K562 (cell line): Measurements from ENCODE around the gene GPX5. TPM values are rescaled to one million over a fixed set of nuclear protein-coding genes. Genes with fewer than 3 reads are reported as not detected.
"Not testable (repeated sequence)": the region's sequence is repeated elsewhere in the genome, so short reads cannot be mapped to it uniquely, and the experiment has no call there.

Experiments used
- ATAC-seq: fragments of 200-7000 bp; cut with Tn5 transposase; 3 replicates; pipeline ENCODE4 v1.9.1; 2020; ENCODE audit warnings: moderate library complexity
- BruUV-seq: library from RNA; stranded (reverse); fragments of 400-500 nt; replicated peaks from 2 replicates; lab custom pipeline; 2021; lab: Mats Ljungman, UMichigan
- CTCF ChIA-PET: fragments of 300-600 bp; formaldehyde crosslinking; extraction: SDS; loops from one replicate; lab custom pipeline; 2021; ENCODE audit warnings: low intra/inter-chr PET ratio; lab: Yijun Ruan, JAX
- POLR2A ChIA-PET: fragments of 300-600, 350-650 bp; sonication (Branson Sonifier 250); formaldehyde crosslinking; extraction: SDS; loops from one replicate; lab custom pipeline; 2021; ENCODE audit warnings: antibody characterized with exemption, inconsistent platforms; lab: Yijun Ruan, JAX
- DNase-seq, 4 experiments: peaks; one replicate each; pipeline versions ENCODE4 v3.0.0 to v3.0.0-alpha.2; 2011 to 2018; ENCODE audit warnings: low spot score in 3 of 4, mixed read lengths in 3 of 4; ENCODE audit errors: extremely low read depth in 1 of 4
- FAIRE-seq: peaks from 2 replicates; lab custom pipeline; 2011; peaks lifted over from hg19 to GRCh38; lab: Jason Lieb, UNC
- H2AFZ ChIP-seq: 2 replicates; pipeline ENCODE4 v1.6.0; 2011; ENCODE audit warnings: low read depth, low read length, control low read depth, inconsistent platforms
- H3K27ac ChIP-seq: fragments of 200-600 bp; 3 replicates; pipeline ENCODE4 v1.8.0; 2011; ENCODE audit warnings: low read depth, mild to moderate bottlenecking, control low read depth, inconsistent platforms, low read length, moderate library complexity, mixed read lengths; ENCODE audit errors: extremely low read depth
- H3K27me3 ChIP-seq, 2 experiments: fragments of 300-600 bp in 1 of 2; 2 replicates in 1 of 2; 3 replicates in 1 of 2; pipeline versions ENCODE4 v1.6.0 to v1.8.0; 2011; ENCODE audit warnings: inconsistent platforms in 2 of 2, low read length in 2 of 2, mild to moderate bottlenecking in 1 of 2, mixed read lengths in 1 of 2, moderate library complexity in 1 of 2; ENCODE audit not compliant: control insufficient read depth in 2 of 2, insufficient read depth in 2 of 2
- H3K36me3 ChIP-seq: fragments of 300-600 bp; 3 replicates; pipeline ENCODE4 v1.8.0; 2011; ENCODE audit warnings: mild to moderate bottlenecking, low read length, inconsistent platforms; ENCODE audit not compliant: control insufficient read depth, insufficient read depth
- H3K4me1 ChIP-seq, 2 experiments: fragments of 200-600 bp in 1 of 2; replicated peaks in 1 of 2; 2 replicates in 1 of 2; 3 replicates in 1 of 2; pipeline versions ENCODE4 v1.5.1 to v1.8.0; 2011; ENCODE audit warnings: inconsistent platforms in 2 of 2, low read length in 2 of 2, mild to moderate bottlenecking in 1 of 2, mixed read lengths in 1 of 2, moderate library complexity in 1 of 2; ENCODE audit not compliant: control insufficient read depth in 2 of 2, insufficient read depth in 2 of 2
- H3K4me2 ChIP-seq: 2 replicates; pipeline ENCODE4 v1.6.1; 2011; ENCODE audit warnings: low read length, control low read depth, inconsistent platforms, mixed read lengths; ENCODE audit not compliant: insufficient read depth
- H3K4me3 ChIP-seq: fragments of 200-600 bp; sonication (generic), shearing (Covaris generic); 2 replicates; pipeline ENCODE4 v1.5.1; 2016; ENCODE audit warnings: control low read depth, inconsistent platforms
- H3K79me2 ChIP-seq: fragments of 200-600 bp; 3 replicates; pipeline ENCODE4 v1.8.0; 2011; ENCODE audit warnings: low read length, inconsistent platforms; ENCODE audit not compliant: control insufficient read depth, insufficient read depth
- H3K9ac ChIP-seq, 2 experiments: 2 replicates each; pipeline versions ENCODE4 v1.6.0 to v1.6.1; 2011; ENCODE audit warnings: low read depth in 2 of 2, low read length in 2 of 2, control low read depth in 1 of 2, inconsistent platforms in 1 of 2, mild to moderate bottlenecking in 1 of 2, mixed read lengths in 1 of 2; ENCODE audit not compliant: insufficient read depth in 1 of 2
- H3K9me1 ChIP-seq: one replicate; pipeline ENCODE4 v1.6.0; 2011; ENCODE audit warnings: inconsistent platforms, mild to moderate bottlenecking, low read length, moderate library complexity; ENCODE audit not compliant: control insufficient read depth, insufficient read depth
- H3K9me3 ChIP-seq: replicated peaks from 2 replicates; pipeline ENCODE4 v1.5.1; 2011; ENCODE audit warnings: low read depth, low read length, inconsistent platforms; ENCODE audit not compliant: control insufficient read depth, insufficient read depth
- H4K20me1 ChIP-seq: replicated peaks from 2 replicates; pipeline ENCODE4 v1.6.1; 2011; ENCODE audit warnings: low read length, inconsistent platforms, mixed read lengths; ENCODE audit not compliant: control insufficient read depth, insufficient read depth
- DMBX1 ChIP-seq: fragments of 250-450 bp; sonication (Bioruptor Pico); IDR thresholded peaks from 2 replicates; pipeline ENCODE4 v1.8.0; 2022; ENCODE audit warnings: inconsistent platforms, mild to moderate bottlenecking, moderate library complexity, borderline replicate concordance
- KLF6 ChIP-seq: fragments of 250-450 bp; sonication (Bioruptor Pico); IDR thresholded peaks from 2 replicates; pipeline ENCODE4 v1.4.0; 2020; ENCODE audit warnings: mild to moderate bottlenecking, moderate library complexity, borderline replicate concordance
- PML ChIP-seq: IDR thresholded peaks from 2 replicates; pipeline ENCODE4 v1.6.1; 2012; ENCODE audit warnings: low read length, inconsistent platforms
- RFX1 ChIP-seq: fragments of 450-650 bp; IDR thresholded peaks from 2 replicates; pipeline ENCODE4 v1.6.1; 2016; ENCODE audit warnings: mild to moderate bottlenecking, moderate library complexity
- TEAD1 ChIP-seq, 2 experiments: fragments of 450-650 bp in 1 of 2; sonication (generic) in 1 of 2; formaldehyde crosslinking; IDR thresholded peaks; 2 replicates each; pipeline versions ENCODE4 v1.4.0 to v1.8.0; 2020 to 2022; ENCODE audit warnings: mild to moderate bottlenecking in 2 of 2, missing genetic modification reagents in 1 of 2
- ZNF75A ChIP-seq: fragments of 450-650 bp; formaldehyde crosslinking; IDR thresholded peaks from 2 replicates; pipeline ENCODE4 v1.4.0; 2020; ENCODE audit warnings: mild to moderate bottlenecking
- WGBS: fragments of 100-300 bp; shearing (Covaris generic); methylation state at CpG from one replicate; pipeline ENCODE4 v1.1.6; 2016; ENCODE audit warnings: low coverage, mixed read lengths; ENCODE audit not compliant: insufficient coverage; ENCODE audit errors: missing lambda C conversion rate; 5-methylcytosine and 5-hydroxymethylcytosine counted together
- in situ Hi-C: fragments of 300-500 bp; cut with MboI; formaldehyde crosslinking; loops from 4 replicates; pipeline ENCODE4 v1.15.0; 2018; ENCODE audit warnings: inconsistent platforms, mixed read lengths
- intact Hi-C: fragments of 100-400 bp; cut with micrococcal nuclease; formaldehyde crosslinking; loops from 2 replicates; pipeline ENCODE4 v1.14.2; 2022
- polyA plus RNA-seq, 8 experiments: library from polyadenylated mRNA; depleted of rRNA in 4 of 8; stranded (reverse) in 5 of 8; unstranded in 3 of 8; fragments of >200 nt; fragmentation: Nextera tagmentation in 2 of 8; fragmentation: Illumina TruSeq in 1 of 8; extraction: Ambion mirVana in 2 of 8; extraction: Trizol in 1 of 8; gene quantifications; 2 replicates each; pipeline versions ENCODE4 v1.2.1 to v1.2.3, GENCODE V29; 2011 to 2014; ENCODE audit warnings: inconsistent platforms in 1 of 8, missing spikeins in 1 of 8
- total RNA-seq, 7 experiments: library from RNA; depleted of rRNA in 6 of 7; stranded (reverse); fragments of >200 nt in 6 of 7; fragmentation: Illumina TruSeq in 2 of 7; extraction: Trizol in 2 of 7; gene quantifications; 2 replicates each; pipeline versions ENCODE4 v1.2.1 to v1.2.3, GENCODE V29; 2011 to 2021; ENCODE audit warnings: low replicate concordance in 1 of 7
- TF ChIP-seq, protein P1 (sequence below), 3 experiments: fragments of 200-800 bp in 1 of 3; fragments of 250-450 bp in 1 of 3; fragments of 450-650 bp in 1 of 3; sonication (Bioruptor Pico) in 1 of 3; sonication (Bioruptor generic) in 1 of 3; formaldehyde crosslinking in 1 of 3; IDR thresholded peaks; 2 replicates each; pipeline versions ENCODE4 v1.6.1 to v1.8.0; 2016 to 2022; ENCODE audit warnings: mild to moderate bottlenecking in 2 of 3, missing genetic modification characterization in 2 of 3, missing compliant biosample characterization in 1 of 3, moderate library complexity in 1 of 3
- TF ChIP-seq, protein P2 (sequence below), 2 experiments: fragments of 450-650 bp in 1 of 2; sonication (generic) in 1 of 2; formaldehyde crosslinking in 1 of 2; IDR thresholded peaks; 2 replicates each; pipeline versions ENCODE4 v1.7.1 to v1.9.0; 2016 to 2022; ENCODE audit warnings: inconsistent platforms in 1 of 2, mild to moderate bottlenecking in 1 of 2, missing genetic modification reagents in 1 of 2

GPX5 gene
- total and polyA plus RNA-seq, 9 of the 15 experiments (the other 6 are each of a cell fraction or from before 2014, with no cell fraction given): 0.07 to 0.18 (median 0.15) TPM; not detected in 6

DNA sequence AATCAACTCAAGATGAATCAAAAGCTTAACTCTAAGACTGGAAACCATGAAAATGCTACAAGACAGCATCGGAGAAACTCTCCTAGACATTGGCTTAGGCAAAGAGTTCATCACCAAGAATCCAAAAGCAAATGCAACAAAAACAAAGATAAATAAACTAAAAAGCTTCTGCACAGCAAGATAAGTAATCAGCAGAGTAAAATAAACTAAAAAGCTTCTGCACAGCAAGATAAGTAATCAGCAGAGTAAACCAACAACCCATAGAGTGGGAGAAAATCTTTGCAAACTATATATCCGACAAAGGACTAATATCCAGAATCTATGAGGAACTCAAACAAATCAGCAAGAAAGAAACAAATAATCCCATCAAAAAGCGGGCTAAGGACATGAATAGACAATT is 21.3 kb downstream of the GPX5 start:
- H3K9me3 ChIP-seq, H3K79me2 ChIP-seq, H3K27ac ChIP-seq, H3K4me3 ChIP-seq, in situ Hi-C loops, H4K20me1 ChIP-seq, intact Hi-C loops, POLR2A ChIA-PET, H3K9ac ChIP-seq, H3K4me2 ChIP-seq, H3K9me1 ChIP-seq, H2AFZ ChIP-seq, BruUV-seq, H3K36me3 ChIP-seq, ATAC-seq, CTCF ChIA-PET, H3K27me3 ChIP-seq: not testable (repeated sequence)
- DNase-seq (peak in 1 of 4 experiments; percentile 49), FAIRE-seq (peak; percentile 69)
- peaks cover 16 to 27% of the 10 kb centered on the region in 2 experiments for H3K4me1 ChIP-seq
- WGBS: 4% methylated on average over 3 of the region's 3 CpGs
- TF ChIP-seq TEAD1 (CRISPR knock-in tag; IDR thresholded peaks at IDR 0.05): peak in 1 of 2 experiments; percentile 87; a peak in 2 of 4 replicates
- TF ChIP-seq ZNF75A (CRISPR knock-in tag): 0 out of 2 replicates have a peak, but pooled peaks have one; percentile 54
- TF ChIP-seq, protein P1, sequence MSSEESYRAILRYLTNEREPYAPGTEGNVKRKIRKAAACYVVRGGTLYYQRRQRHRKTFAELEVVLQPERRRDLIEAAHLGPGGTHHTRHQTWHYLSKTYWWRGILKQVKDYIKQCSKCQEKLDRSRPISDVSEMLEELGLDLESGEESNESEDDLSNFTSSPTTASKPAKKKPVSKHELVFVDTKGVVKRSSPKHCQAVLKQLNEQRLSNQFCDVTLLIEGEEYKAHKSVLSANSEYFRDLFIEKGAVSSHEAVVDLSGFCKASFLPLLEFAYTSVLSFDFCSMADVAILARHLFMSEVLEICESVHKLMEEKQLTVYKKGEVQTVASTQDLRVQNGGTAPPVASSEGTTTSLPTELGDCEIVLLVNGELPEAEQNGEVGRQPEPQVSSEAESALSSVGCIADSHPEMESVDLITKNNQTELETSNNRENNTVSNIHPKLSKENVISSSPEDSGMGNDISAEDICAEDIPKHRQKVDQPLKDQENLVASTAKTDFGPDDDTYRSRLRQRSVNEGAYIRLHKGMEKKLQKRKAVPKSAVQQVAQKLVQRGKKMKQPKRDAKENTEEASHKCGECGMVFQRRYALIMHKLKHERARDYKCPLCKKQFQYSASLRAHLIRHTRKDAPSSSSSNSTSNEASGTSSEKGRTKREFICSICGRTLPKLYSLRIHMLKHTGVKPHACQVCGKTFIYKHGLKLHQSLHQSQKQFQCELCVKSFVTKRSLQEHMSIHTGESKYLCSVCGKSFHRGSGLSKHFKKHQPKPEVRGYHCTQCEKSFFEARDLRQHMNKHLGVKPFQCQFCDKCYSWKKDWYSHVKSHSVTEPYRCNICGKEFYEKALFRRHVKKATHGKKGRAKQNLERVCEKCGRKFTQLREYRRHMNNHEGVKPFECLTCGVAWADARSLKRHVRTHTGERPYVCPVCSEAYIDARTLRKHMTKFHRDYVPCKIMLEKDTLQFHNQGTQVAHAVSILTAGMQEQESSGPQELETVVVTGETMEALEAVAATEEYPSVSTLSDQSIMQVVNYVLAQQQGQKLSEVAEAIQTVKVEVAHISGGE (CRISPR knock-in tag; IDR thresholded peaks at IDR 0.05): peak in 1 of 3 experiments; percentile 79; a peak in 2 of 6 replicates
- 0 out of 2 replicates have a peak, but pooled peaks have one; percentile 10 for TF ChIP-seq RFX1
- peak; percentile 82 for TF ChIP-seq DMBX1 (CRISPR knock-in tag)
- peak; percentile 96 for TF ChIP-seq PML
- peak; percentile 72; the same call in 1 of the 2 replicates for TF ChIP-seq KLF6 (CRISPR knock-in tag)
- TF ChIP-seq, protein P2, sequence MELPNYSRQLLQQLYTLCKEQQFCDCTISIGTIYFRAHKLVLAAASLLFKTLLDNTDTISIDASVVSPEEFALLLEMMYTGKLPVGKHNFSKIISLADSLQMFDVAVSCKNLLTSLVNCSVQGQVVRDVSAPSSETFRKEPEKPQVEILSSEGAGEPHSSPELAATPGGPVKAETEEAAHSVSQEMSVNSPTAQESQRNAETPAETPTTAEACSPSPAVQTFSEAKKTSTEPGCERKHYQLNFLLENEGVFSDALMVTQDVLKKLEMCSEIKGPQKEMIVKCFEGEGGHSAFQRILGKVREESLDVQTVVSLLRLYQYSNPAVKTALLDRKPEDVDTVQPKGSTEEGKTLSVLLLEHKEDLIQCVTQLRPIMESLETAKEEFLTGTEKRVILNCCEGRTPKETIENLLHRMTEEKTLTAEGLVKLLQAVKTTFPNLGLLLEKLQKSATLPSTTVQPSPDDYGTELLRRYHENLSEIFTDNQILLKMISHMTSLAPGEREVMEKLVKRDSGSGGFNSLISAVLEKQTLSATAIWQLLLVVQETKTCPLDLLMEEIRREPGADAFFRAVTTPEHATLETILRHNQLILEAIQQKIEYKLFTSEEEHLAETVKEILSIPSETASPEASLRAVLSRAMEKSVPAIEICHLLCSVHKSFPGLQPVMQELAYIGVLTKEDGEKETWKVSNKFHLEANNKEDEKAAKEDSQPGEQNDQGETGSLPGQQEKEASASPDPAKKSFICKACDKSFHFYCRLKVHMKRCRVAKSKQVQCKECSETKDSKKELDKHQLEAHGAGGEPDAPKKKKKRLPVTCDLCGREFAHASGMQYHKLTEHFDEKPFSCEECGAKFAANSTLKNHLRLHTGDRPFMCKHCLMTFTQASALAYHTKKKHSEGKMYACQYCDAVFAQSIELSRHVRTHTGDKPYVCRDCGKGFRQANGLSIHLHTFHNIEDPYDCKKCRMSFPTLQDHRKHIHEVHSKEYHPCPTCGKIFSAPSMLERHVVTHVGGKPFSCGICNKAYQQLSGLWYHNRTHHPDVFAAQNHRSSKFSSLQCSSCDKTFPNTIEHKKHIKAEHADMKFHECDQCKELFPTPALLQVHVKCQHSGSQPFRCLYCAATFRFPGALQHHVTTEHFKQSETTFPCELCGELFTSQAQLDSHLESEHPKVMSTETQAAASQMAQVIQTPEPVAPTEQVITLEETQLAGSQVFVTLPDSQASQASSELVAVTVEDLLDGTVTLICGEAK (IDR thresholded peaks at IDR 0.05): peak; percentile 62
- TF ChIP-seq, protein P2 (CRISPR knock-in tag; IDR thresholded peaks at IDR 0.05): not testable (repeated sequence)
